MCF 10A (cell line): ENCODE results near the gene QPRT. TPM values are rescaled to one million over a fixed set of nuclear protein-coding genes. Genes with fewer than 3 reads are reported as not detected.

Experiments used
- BruUV-seq: library from RNA; stranded (reverse); fragments of 400-500 nt; replicated peaks from 2 replicates; lab custom pipeline; 2021; lab: Mats Ljungman, UMichigan
- CTCF ChIA-PET: fragments of 300-600 bp; sonication (Branson Sonifier 250); formaldehyde crosslinking; extraction: SDS; loops from one replicate; lab custom pipeline; 2021; ENCODE audit warnings: antibody characterized with exemption, inconsistent platforms; lab: Yijun Ruan, JAX
- POLR2A ChIA-PET: fragments of 300-600, 350-650 bp; sonication (Branson Sonifier 250); formaldehyde crosslinking; extraction: SDS; loops from one replicate; lab custom pipeline; 2020; ENCODE audit warnings: antibody characterized with exemption, inconsistent platforms; lab: Yijun Ruan, JAX
- DNase-seq: peaks from one replicate; pipeline ENCODE4 v3.0.0-alpha.2; 2018; ENCODE audit not compliant: unreplicated experiment
- H3K27ac Mint-ChIP-seq: one replicate; pipeline ENCODE4 v1.8.0; 2022; ENCODE audit warnings: mild to moderate bottlenecking, low read depth, mixed read lengths; ENCODE audit not compliant: unreplicated experiment
- H3K27me3 Mint-ChIP-seq: one replicate; pipeline ENCODE4 v1.8.0; 2022; ENCODE audit warnings: mixed read lengths; ENCODE audit not compliant: insufficient read depth, unreplicated experiment
- H3K36me3 Mint-ChIP-seq: one replicate; pipeline ENCODE4 v1.8.0; 2022; ENCODE audit warnings: mild to moderate bottlenecking, moderate library complexity, mixed read lengths; ENCODE audit not compliant: insufficient read depth, unreplicated experiment
- H3K4me1 Mint-ChIP-seq: one replicate; pipeline ENCODE4 v1.8.0; 2022; ENCODE audit warnings: mixed read lengths; ENCODE audit not compliant: insufficient read depth, unreplicated experiment
- H3K4me3 Mint-ChIP-seq: one replicate; pipeline ENCODE4 v1.8.0; 2022; ENCODE audit warnings: mild to moderate bottlenecking, moderate library complexity, mixed read lengths; ENCODE audit not compliant: unreplicated experiment
- H3K9me3 Mint-ChIP-seq: one replicate; pipeline ENCODE4 v1.8.0; 2022; ENCODE audit warnings: mixed read lengths; ENCODE audit not compliant: unreplicated experiment
- intact Hi-C: fragments of 100-400 bp; cut with micrococcal nuclease; formaldehyde crosslinking; loops from 2 replicates; pipeline ENCODE4 v1.14.1; 2022
- total RNA-seq: library from RNA; stranded (reverse); gene quantifications from 2 replicates; pipeline ENCODE4 v1.2.3, GENCODE V29; 2022
- TF ChIP-seq, protein P1 (sequence below): fragments of 200-600 bp; IDR thresholded peaks from one replicate; pipeline ENCODE4 v1.8.0; 2022; ENCODE audit warnings: antibody characterized with exemption, mild to moderate bottlenecking; ENCODE audit not compliant: unreplicated experiment

QPRT gene
- total RNA-seq, 1 experiment from 2014 or later: not detected

- no peaks in the 10 kb centered on the region for H3K4me1 Mint-ChIP-seq
- POLR2A ChIA-PET: interaction anchor here (0.6 to 1.6 kb wide), 11 partner anchors 11 to 140 kb away, joined by 3 to 8 read pairs (median 4); partner anchors contain the start of genes KIF22 and PAGR1
- H3K27ac Mint-ChIP-seq: no peak overlapping the region
- CTCF ChIA-PET: interaction anchor here (0.6 to 3.0 kb wide), 27 partner anchors 8 to 783 kb away, joined by 3 to 25 read pairs (median 5); partner anchors contain the start of genes C16orf92, KIF22, MVP and TLCD3B
- H3K9me3 Mint-ChIP-seq: no peaks in the 10 kb centered on the region
- TF ChIP-seq, protein P1, sequence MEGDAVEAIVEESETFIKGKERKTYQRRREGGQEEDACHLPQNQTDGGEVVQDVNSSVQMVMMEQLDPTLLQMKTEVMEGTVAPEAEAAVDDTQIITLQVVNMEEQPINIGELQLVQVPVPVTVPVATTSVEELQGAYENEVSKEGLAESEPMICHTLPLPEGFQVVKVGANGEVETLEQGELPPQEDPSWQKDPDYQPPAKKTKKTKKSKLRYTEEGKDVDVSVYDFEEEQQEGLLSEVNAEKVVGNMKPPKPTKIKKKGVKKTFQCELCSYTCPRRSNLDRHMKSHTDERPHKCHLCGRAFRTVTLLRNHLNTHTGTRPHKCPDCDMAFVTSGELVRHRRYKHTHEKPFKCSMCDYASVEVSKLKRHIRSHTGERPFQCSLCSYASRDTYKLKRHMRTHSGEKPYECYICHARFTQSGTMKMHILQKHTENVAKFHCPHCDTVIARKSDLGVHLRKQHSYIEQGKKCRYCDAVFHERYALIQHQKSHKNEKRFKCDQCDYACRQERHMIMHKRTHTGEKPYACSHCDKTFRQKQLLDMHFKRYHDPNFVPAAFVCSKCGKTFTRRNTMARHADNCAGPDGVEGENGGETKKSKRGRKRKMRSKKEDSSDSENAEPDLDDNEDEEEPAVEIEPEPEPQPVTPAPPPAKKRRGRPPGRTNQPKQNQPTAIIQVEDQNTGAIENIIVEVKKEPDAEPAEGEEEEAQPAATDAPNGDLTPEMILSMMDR: no peak
- intact Hi-C loops: loop anchor here (1.0 to 2.0 kb wide), 4 partner anchors 91 to 321 kb away; partner anchors contain the start of genes KIF22 and PAGR1
- peaks cover 22% of the 10 kb centered on the region for H3K27me3 Mint-ChIP-seq
- no peak for DNase-seq
- no peak overlapping the region for H3K4me3 Mint-ChIP-seq
- no TSS peak for BruUV-seq
- H3K36me3 Mint-ChIP-seq: no peaks in the 10 kb centered on the region
Observed at GRCh38 chr16:29699324-29700219, 20.6 kb downstream of the QPRT start.

GRCh38 chr16:29700253-29700987 lies 21.4 kb downstream of the QPRT start:
- BruUV-seq: no TSS peak
- DNase-seq: peak; percentile 87
- intact Hi-C loops: loop anchor here (1.0 to 2.0 kb wide), 4 partner anchors 90 to 320 kb away; partner anchors contain the start of genes KIF22 and PAGR1
- ChIA-PET CTCF (interaction anchor here (0.6 to 3.0 kb wide), 30 partner anchors 9 to 783 kb away, joined by 3 to 25 read pairs (median 4); partner anchors contain the start of genes C16orf92, KIF22 and TLCD3B), POLR2A (interaction anchor here (0.6 to 1.6 kb wide), 9 partner anchors 10 to 295 kb away, joined by 3 to 8 read pairs (median 4); partner anchors contain the start of genes HIRIP3, INO80E and PAGR1)
- Mint-ChIP-seq H3K36me3 (no peaks in the 10 kb centered on the region), H3K9me3 (no peaks in the 10 kb centered on the region), H3K4me1 (no peaks in the 10 kb centered on the region), H3K4me3 (no peak overlapping the region), H3K27me3 (peaks cover 22% of the 10 kb centered on the region), H3K27ac (no peak overlapping the region)
- TF ChIP-seq, protein P1: peak; percentile 95

GRCh38 chr16:29701214-29701555 lies 22.2 kb downstream of the QPRT start:
- no peaks in the 10 kb centered on the region for H3K4me1 Mint-ChIP-seq

More at GRCh38 chr16:29701214-29701555, 22.2 kb downstream of the QPRT start:
- intact Hi-C loops: loop anchor here (2.0 kb wide), 3 partner anchors 90 to 320 kb away; partner anchors contain the start of genes KIF22 and PAGR1
- ChIA-PET POLR2A (interaction anchor here (0.6 to 1.6 kb wide), 7 partner anchors 23 to 294 kb away, joined by 3 to 8 read pairs (median 4); partner anchors contain the start of genes HIRIP3, INO80E, MAZ and PAGR1), CTCF (interaction anchor here (0.6 to 3.0 kb wide), 15 partner anchors 10 to 331 kb away, joined by 3 to 25 read pairs (median 6); partner anchors contain the start of gene TLCD3B)
- H3K27me3 Mint-ChIP-seq: peaks cover 22% of the 10 kb centered on the region
- TF ChIP-seq, protein P1: no peak
- H3K9me3 Mint-ChIP-seq: no peaks in the 10 kb centered on the region
- H3K27ac Mint-ChIP-seq: no peak overlapping the region
- no peak overlapping the region for H3K4me3 Mint-ChIP-seq
- no peaks in the 10 kb centered on the region for H3K36me3 Mint-ChIP-seq
- DNase-seq: no peak
- no TSS peak for BruUV-seq
